ENCODE data around the gene HSCB. TPM values are rescaled to one million over a fixed set of nuclear protein-coding genes. Genes with fewer than 3 reads are reported as not detected.
A peak's percentile ranks its signal among the peaks of the same experiment; 100 is the strongest.
"Not testable (repeated sequence)": the region's sequence is repeated elsewhere in the genome, so short reads cannot be mapped to it uniquely, and the experiment has no call there.

HSCB gene
- total and polyA plus RNA-seq, 4 donors, result 10.3 to 23.6 (median 15.0) TPM

DNA sequence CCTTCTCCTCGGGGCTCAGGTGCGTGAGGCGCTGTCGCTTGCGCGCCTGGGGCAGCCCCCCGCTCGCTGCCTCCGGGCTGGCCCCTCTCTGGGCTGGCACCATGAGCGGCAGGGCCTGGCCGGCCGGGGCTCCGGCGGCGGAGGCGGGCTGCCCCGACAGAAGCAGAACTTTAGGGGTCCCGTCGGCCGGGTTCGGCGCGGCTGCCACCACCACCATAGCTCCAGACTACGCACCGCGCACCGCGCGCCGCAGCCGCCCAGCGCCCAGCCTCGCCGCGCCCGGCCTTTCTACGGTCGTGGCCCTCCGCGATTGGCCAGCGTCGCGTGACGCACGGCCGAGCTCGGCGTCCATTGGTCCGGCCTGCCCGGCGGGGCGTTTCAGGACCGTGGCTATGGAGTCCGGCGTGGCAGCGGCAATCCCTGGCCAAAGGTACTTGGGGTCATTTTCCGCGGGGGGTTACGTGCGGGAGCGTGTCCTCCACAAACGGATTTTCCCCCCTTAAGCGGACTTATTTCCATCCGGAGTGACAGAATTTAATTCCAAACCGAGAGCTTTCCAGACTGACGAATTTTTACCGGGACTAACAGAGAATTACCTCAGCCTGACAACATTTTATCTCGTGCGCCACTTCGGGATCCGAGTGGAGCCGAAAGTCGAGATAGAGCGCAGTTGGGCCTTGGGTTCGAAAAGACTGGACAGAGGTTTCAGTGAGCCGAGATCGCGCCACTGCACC, 58.6 kb downstream of the HSCB start, which contains the start of gene XBP1:
Gene XBP1, minus strand, starts transcription at position 262 of the 734 bp plus-strand sequence.
- Histone ChIP-seq H3K36me3 (ENCODE audit: control insufficient read depth in 1 of 2, insufficient read depth in 2 of 2, low read length in 1 of 2) (peaks cover 5% of the 10 kb centered on the region in 2 donors), H3K27ac (ENCODE audit: low read depth in 1 of 2, low read length in 2 of 2) (peak within 1 kb of the TSS; percentile 97 to 100), H3K27me3 (ENCODE audit: control insufficient read depth in 1 of 2, insufficient read depth in 2 of 2, low read length in 1 of 2) (no peaks in the 10 kb centered on the region), H3K9me3 (ENCODE audit: control insufficient read depth, low read length) (no peaks in the 10 kb centered on the region), H3K4me1 (ENCODE audit: control insufficient read depth in 1 of 2, insufficient read depth in 2 of 2, low read length in 2 of 2) (peaks cover 0 to 4% of the 10 kb centered on the region in 2 donors), H3K4me3 (ENCODE audit: low read length in 2 of 2) (peak within 1 kb of the TSS; percentile 83 to 91)
- WGBS, 2 donors, result 0% methylated on average over 62 to 78 of the region's 78 CpGs
- intact Hi-C loops (cut with DNase I), result loop anchor here in 1 of 2 donors (2.0 kb wide), 1 partner anchor 28 kb away; the partner anchor contains the start of gene CCDC117
- ATAC-seq (ENCODE audit: low FRiP score) (peak; percentile 98), DNase-seq (peak; percentile 97 to 98)

DNA sequence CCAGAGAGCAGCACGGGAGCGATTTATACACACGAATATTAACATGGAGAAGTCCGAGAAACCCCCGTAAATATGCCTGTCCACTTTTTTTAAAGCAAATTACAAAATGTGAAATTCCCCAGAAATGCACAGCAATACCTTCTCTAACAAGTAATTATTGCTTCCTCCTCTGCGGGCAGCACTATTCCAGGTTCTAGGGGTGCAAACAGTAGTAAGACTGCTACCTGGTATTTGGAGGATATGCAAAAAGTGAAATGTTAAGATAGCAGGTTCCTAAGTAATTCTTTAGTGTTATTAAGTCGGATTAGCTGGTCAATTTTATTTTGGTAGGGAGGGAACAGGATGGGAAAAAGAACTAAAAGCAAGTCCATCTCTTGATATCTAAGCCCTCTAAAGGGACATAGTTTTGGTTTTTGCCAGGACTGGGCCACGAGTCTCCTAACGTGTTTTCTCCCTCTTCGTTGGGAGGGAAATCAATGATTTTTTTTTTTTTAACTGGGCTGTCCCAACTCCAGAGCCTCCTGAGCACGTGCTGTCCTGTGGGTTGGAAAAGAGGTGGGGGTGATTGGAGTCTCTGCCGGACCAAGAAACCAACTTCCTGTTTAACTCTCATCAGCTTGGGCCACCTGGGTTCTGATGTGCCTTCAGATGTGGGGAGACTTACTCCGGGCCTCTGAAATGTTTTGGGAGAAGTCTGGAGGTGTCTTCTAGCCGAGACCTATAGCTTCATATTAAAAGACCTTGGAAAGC, 60.2 kb downstream of the HSCB start:
- DNase-seq, result no peak
- no peaks in the 10 kb centered on the region for H3K9me3 ChIP-seq (ENCODE audit: control insufficient read depth, low read length)
- intact Hi-C loops (cut with DNase I), result loop anchor here in 1 of 2 donors (2.0 kb wide), 1 partner anchor 29 kb away; the partner anchor contains the start of gene CCDC117

DNA sequence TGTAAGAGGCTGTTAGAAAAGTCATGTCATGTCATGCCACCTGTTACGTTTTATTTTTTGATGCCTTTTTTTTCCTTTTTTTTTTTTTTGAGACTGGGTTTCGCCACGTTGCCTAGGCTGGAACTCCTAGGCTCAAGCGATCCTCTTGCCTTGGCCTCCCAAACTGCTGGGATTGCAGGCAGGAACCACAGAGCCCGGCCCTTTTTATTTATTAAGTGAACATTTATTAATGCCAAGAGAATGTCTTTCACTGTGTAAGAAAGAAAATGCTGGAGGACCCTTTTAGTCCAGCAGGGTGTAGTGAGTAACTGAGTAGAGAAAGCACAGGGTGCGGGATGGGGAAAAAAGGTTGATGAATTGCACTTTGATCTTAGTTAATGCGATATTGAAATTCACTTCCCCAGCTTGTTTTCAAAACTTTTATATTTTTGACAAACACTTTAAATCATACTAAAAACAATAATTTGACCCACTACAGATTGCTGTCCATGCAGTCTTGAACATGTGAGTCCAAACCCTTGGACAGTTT, 60.8 kb downstream of the HSCB start:
- Histone ChIP-seq H3K4me3 (ENCODE audit: low read length in 2 of 2) (no peak overlapping the region), H3K27me3 (ENCODE audit: control insufficient read depth in 1 of 2, insufficient read depth in 2 of 2, low read length in 1 of 2) (no peaks in the 10 kb centered on the region), H3K9me3 (ENCODE audit: control insufficient read depth, low read length) (no peaks in the 10 kb centered on the region), H3K4me1 (ENCODE audit: control insufficient read depth in 1 of 2, insufficient read depth in 2 of 2, low read length in 2 of 2) (peaks cover 0 to 4% of the 10 kb centered on the region in 2 donors), H3K27ac (ENCODE audit: low read depth in 1 of 2, low read length in 2 of 2) (no peak overlapping the region), H3K36me3 (ENCODE audit: control insufficient read depth in 1 of 2, insufficient read depth in 2 of 2, low read length in 1 of 2) (no peaks in the 10 kb centered on the region)
- ATAC-seq (ENCODE audit: low FRiP score) (no peak), DNase-seq (no peak)
- intact Hi-C loops (cut with DNase I), result no loop called here
- 73 to 77% methylated on average over 7 of the region's 7 CpGs for WGBS, 2 donors

More for the DNA sequence above, 60.2 kb downstream of the HSCB start:
- Histone ChIP-seq H3K27me3 (ENCODE audit: control insufficient read depth in 1 of 2, insufficient read depth in 2 of 2, low read length in 1 of 2) (no peaks in the 10 kb centered on the region), H3K4me1 (ENCODE audit: control insufficient read depth in 1 of 2, insufficient read depth in 2 of 2, low read length in 2 of 2) (peaks cover 0 to 4% of the 10 kb centered on the region in 2 donors), H3K4me3 (ENCODE audit: low read length in 2 of 2) (peak overlapping the region in 1 of 2 donors; percentile 14), H3K36me3 (ENCODE audit: control insufficient read depth in 1 of 2, insufficient read depth in 2 of 2, low read length in 1 of 2) (no peaks in the 10 kb centered on the region), H3K27ac (ENCODE audit: low read depth in 1 of 2, low read length in 2 of 2) (no peak overlapping the region)
- ATAC-seq (ENCODE audit: low FRiP score), result no peak
- WGBS, 2 donors, result 48 to 52% methylated on average over 14 of the region's 14 CpGs

DNA sequence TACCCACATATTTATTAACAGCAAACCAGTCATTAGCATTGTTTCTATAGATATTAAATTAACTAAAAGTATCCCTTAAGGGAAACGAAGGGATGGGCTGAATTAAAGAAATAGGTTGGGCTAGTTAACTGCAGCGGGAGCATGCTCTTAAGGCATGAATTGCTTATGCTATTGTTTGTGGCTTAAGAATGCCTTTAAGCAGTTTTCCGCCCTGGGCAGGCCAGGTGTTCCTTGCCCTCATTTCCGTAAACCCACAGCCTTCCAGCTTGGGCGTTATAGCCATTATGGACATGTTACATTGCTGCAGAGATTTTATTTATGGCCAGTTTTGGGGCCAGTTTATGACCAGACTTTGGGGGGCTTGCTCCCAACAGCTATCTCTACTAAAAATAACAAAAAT, 63.6 kb downstream of the HSCB start:
- H3K27me3 ChIP-seq (ENCODE audit: control insufficient read depth in 1 of 2, insufficient read depth in 2 of 2, low read length in 1 of 2); H3K4me3 ChIP-seq (ENCODE audit: low read length in 2 of 2); ATAC-seq (ENCODE audit: low FRiP score); H3K4me1 ChIP-seq (ENCODE audit: control insufficient read depth in 1 of 2, insufficient read depth in 2 of 2, low read length in 2 of 2); DNase-seq; H3K36me3 ChIP-seq (ENCODE audit: control insufficient read depth in 1 of 2, insufficient read depth in 2 of 2, low read length in 1 of 2); intact Hi-C loops (cut with DNase I); H3K27ac ChIP-seq (ENCODE audit: low read depth in 1 of 2, low read length in 2 of 2); H3K9me3 ChIP-seq (ENCODE audit: control insufficient read depth, low read length): not testable (repeated sequence)
- 95 to 97% methylated on average over 5 of the region's 5 CpGs for WGBS, 2 donors

Other genes with a start within 250 kb of the HSCB start
- 10 to 100 TPM; 44.1 to 74.9 TPM for gene TTC28, start 62.2 kb upstream of the HSCB start, total RNA-seq
- 1 to 10 TPM; 3.1 to 8.1 TPM for gene TTC28, start 62.2 kb upstream of the HSCB start, polyA plus RNA-seq
- 10 to 100 TPM in 1 of 2 donors, 1 to 10 TPM in 1; 6.7 to 15.3 TPM for gene CHEK2, start 219 bp upstream of the HSCB start, total RNA-seq
- 1 to 10 TPM; 5.3 to 5.9 TPM for gene CHEK2, start 219 bp upstream of the HSCB start, polyA plus RNA-seq
- 10 to 100 TPM; 20.3 to 26.9 TPM for gene CCDC117, start 30.7 kb downstream of the HSCB start, total RNA-seq
- gene CCDC117, start 30.7 kb downstream of the HSCB start, polyA plus RNA-seq, result 1 to 10 TPM; 6.7 to 9.6 TPM
- 100 to 1,000 TPM; 118 to 143 TPM for gene XBP1, start 58.5 kb downstream of the HSCB start, total RNA-seq
- 10 to 100 TPM; 49.3 to 73.5 TPM for gene XBP1, start 58.5 kb downstream of the HSCB start, polyA plus RNA-seq
- gene ZNRF3, start 141.5 kb downstream of the HSCB start, total RNA-seq, result 10 to 100 TPM in 1 of 2 donors, 1 to 10 TPM in 1; 7.2 to 11.8 TPM
- gene ZNRF3, start 141.5 kb downstream of the HSCB start, polyA plus RNA-seq, result 1 to 10 TPM; 1.4 to 2.9 TPM

Data from aorta (tissue), 5 donors.